PC-9 (cell line): ENCODE results near the gene PAGE2B.

Source experiments
- EZH2 ChIP-seq: fragments of 200-600 bp; sonication (generic); IDR thresholded peaks from 2 replicates; pipeline ENCODE4 v1.8.0; 2017; ENCODE audit warnings: antibody characterized with exemption, low read depth
- TF ChIP-seq, protein P1 (sequence below): fragments of 200-600 bp; sonication (generic); conservative IDR thresholded peaks from 2 replicates; pipeline ENCODE4 v1.6.1; 2017; ENCODE audit warnings: mixed run types, antibody characterized with exemption, mild to moderate bottlenecking, moderate library complexity

DNA sequence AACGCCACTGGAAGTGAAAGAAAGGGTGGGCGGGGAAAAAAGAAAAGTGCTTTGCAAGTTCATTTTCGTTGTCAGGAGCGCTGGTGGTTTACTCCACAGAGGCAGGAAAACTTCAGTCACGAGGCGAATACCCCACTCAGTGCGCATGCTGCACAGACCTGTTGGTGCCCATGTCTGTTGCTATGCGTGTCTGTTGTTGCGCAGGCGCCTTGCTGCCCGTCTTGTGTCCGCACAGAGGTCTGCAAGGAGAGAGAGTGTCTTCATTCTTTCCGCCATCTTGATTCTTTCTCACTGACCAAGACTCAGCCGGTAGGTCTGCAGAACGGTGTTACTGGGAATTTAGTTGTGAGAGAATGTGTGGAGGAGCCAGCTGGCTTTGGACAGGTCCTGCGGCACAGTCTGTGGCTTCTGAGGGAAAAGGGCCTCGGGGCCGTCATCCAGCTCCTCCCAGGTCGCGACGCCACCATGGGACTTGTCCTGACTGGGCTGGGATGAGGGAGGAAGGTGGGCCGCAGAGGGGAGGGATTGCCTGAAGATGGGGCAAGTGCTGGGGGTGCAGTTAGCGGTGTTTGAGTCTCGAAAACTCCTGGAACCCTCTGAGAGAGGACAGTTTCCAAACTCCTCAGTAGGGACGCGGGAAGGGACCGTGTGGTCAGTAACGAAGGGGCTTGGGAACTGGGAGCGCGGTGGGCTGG is 14.1 kb downstream of the PAGE2B start, which contains the start of gene PAGE2:
- TF ChIP-seq, protein P1, sequence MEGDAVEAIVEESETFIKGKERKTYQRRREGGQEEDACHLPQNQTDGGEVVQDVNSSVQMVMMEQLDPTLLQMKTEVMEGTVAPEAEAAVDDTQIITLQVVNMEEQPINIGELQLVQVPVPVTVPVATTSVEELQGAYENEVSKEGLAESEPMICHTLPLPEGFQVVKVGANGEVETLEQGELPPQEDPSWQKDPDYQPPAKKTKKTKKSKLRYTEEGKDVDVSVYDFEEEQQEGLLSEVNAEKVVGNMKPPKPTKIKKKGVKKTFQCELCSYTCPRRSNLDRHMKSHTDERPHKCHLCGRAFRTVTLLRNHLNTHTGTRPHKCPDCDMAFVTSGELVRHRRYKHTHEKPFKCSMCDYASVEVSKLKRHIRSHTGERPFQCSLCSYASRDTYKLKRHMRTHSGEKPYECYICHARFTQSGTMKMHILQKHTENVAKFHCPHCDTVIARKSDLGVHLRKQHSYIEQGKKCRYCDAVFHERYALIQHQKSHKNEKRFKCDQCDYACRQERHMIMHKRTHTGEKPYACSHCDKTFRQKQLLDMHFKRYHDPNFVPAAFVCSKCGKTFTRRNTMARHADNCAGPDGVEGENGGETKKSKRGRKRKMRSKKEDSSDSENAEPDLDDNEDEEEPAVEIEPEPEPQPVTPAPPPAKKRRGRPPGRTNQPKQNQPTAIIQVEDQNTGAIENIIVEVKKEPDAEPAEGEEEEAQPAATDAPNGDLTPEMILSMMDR, result no peak
- no peak for TF ChIP-seq EZH2
